NT2/D1 (cell line): Measurements from ENCODE around the gene CDC42.

ENCODE experiments used
- SUZ12 ChIP-seq: IDR thresholded peaks from 2 replicates; pipeline ENCODE4 v1.6.1; 2011; ENCODE audit not compliant: insufficient read length, insufficient read depth; ENCODE audit errors: extremely low read depth
- ZNF274 ChIP-seq: IDR thresholded peaks from 2 replicates; pipeline ENCODE4 v1.6.1; 2011; ENCODE audit warnings: mild to moderate bottlenecking, low read depth, low read length

DNA sequence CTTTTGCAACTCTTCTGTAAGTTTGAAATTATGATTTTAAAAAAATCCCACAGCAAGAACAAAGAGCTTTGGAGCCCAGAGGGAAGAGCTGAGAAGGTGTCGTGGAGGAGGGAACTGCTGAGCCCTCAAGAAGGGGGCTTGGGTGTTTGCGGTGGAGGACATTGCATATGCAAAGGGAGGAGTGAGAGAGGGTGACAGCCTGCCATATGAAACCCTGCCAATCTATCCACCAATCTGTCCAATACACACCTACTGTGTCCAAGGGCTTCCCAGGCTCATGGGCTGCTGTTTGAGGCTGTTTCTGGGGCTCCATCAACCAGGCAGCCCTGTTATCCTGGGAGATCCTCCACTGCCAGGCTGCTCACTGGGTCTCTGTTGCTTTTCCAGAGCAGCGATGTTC lies 75.2 kb downstream of the CDC42 start:
- TF ChIP-seq SUZ12 (no peak), ZNF274 (no peak)
